ENCODE data around the gene KBTBD8. TPM values are rescaled to one million over a fixed set of nuclear protein-coding genes. Genes with fewer than 3 reads are reported as not detected.

Gene KBTBD8
- total RNA-seq, 2 donors from 2014 or later = 3.5 to 6.2 TPM

GRCh38 chr3:66983101-66983500 is 15.0 kb upstream of the KBTBD8 start:
- DNase-seq = peak; percentile 57
- H3K4me1 Mint-ChIP-seq = peaks cover 26% of the 10 kb centered on the region
- Histone ChIP-seq H3K27ac (ENCODE audit: low read depth, low read length) (no peak overlapping the region), H3K4me3 (ENCODE audit: low read length) (no peak overlapping the region), H3K9me3 (ENCODE audit: control insufficient read depth, low read length) (no peaks in the 10 kb centered on the region), H3K9ac (ENCODE audit: extremely low read depth, low read length, poor library complexity, severe bottlenecking) (no peak overlapping the region), H3K27me3 (ENCODE audit: control insufficient read depth, insufficient read depth, low read length, poor library complexity, severe bottlenecking) (no peaks in the 10 kb centered on the region), H3K4me1 (ENCODE audit: control insufficient read depth, insufficient read depth, low read length) (no peaks in the 10 kb centered on the region), H3K36me3 (ENCODE audit: control insufficient read depth, insufficient read depth, low read length) (no peaks in the 10 kb centered on the region)
- no peak overlapping the region for H3K27ac Mint-ChIP-seq
- H3K9me3 Mint-ChIP-seq = no peaks in the 10 kb centered on the region
- H3K4me3 Mint-ChIP-seq = no peak overlapping the region
- H3K36me3 Mint-ChIP-seq (ENCODE audit: low read depth) = no peaks in the 10 kb centered on the region
- peak; percentile 68 for TF ChIP-seq CTCF (conservative IDR thresholded peaks at IDR 0.05)
- no peaks in the 10 kb centered on the region for H3K27me3 Mint-ChIP-seq (ENCODE audit: insufficient read depth)
- 89 to 95% methylated on average over 1 to 2 of the region's 2 CpGs for WGBS, 2 experiments (ENCODE audit: insufficient coverage in 1 of 2, insufficient read length in 1 of 2)

- H3K27ac ChIP-seq (ENCODE audit: low read depth, low read length) = no peak overlapping the region
- no peaks in the 10 kb centered on the region for H3K9me3 ChIP-seq (ENCODE audit: control insufficient read depth, low read length)
- no peaks in the 10 kb centered on the region for H3K27me3 Mint-ChIP-seq (ENCODE audit: insufficient read depth)
- no peaks in the 10 kb centered on the region for H3K36me3 ChIP-seq (ENCODE audit: control insufficient read depth, insufficient read depth, low read length)
- H3K36me3 Mint-ChIP-seq (ENCODE audit: low read depth) = no peaks in the 10 kb centered on the region
- no peaks in the 10 kb centered on the region for H3K9me3 Mint-ChIP-seq
- H3K4me1 ChIP-seq (ENCODE audit: control insufficient read depth, insufficient read depth, low read length) = peaks cover 11% of the 10 kb centered on the region
- no peak overlapping the region for H3K4me3 Mint-ChIP-seq
- 97 to 100% methylated on average over 3 to 7 of the region's 7 CpGs for WGBS, 2 experiments (ENCODE audit: insufficient coverage in 1 of 2, insufficient read length in 1 of 2)
- no peak overlapping the region for H3K27ac Mint-ChIP-seq
- peaks cover 41% of the 10 kb centered on the region for H3K4me1 Mint-ChIP-seq
- no peak for TF ChIP-seq CTCF (conservative IDR thresholded peaks at IDR 0.05)
- DNase-seq = no peak
- H3K9ac ChIP-seq (ENCODE audit: extremely low read depth, low read length, poor library complexity, severe bottlenecking) = no peak overlapping the region
- no peaks in the 10 kb centered on the region for H3K27me3 ChIP-seq (ENCODE audit: control insufficient read depth, insufficient read depth, low read length, poor library complexity, severe bottlenecking)
- H3K4me3 ChIP-seq (ENCODE audit: low read length) = no peak overlapping the region
Measured at GRCh38 chr3:66985336-66985920, 12.7 kb upstream of the KBTBD8 start.

- H3K4me1 ChIP-seq (ENCODE audit: control insufficient read depth, insufficient read depth, low read length) = peaks cover 11% of the 10 kb centered on the region
- 87 to 100% methylated on average over 1 to 5 of the region's 5 CpGs for WGBS, 2 experiments (ENCODE audit: insufficient coverage in 1 of 2, insufficient read length in 1 of 2)
- H3K9me3 ChIP-seq (ENCODE audit: control insufficient read depth, low read length) = no peaks in the 10 kb centered on the region
- no peak overlapping the region for H3K27ac ChIP-seq (ENCODE audit: low read depth, low read length)
- Mint-ChIP-seq H3K4me3 (no peak overlapping the region), H3K36me3 (ENCODE audit: low read depth) (no peaks in the 10 kb centered on the region), H3K9me3 (no peaks in the 10 kb centered on the region), H3K27me3 (ENCODE audit: insufficient read depth) (no peaks in the 10 kb centered on the region), H3K4me1 (peaks cover 36% of the 10 kb centered on the region), H3K27ac (no peak overlapping the region)
- no peaks in the 10 kb centered on the region for H3K27me3 ChIP-seq (ENCODE audit: control insufficient read depth, insufficient read depth, low read length, poor library complexity, severe bottlenecking)
- no peak for DNase-seq
- H3K4me3 ChIP-seq (ENCODE audit: low read length) = no peak overlapping the region
- H3K9ac ChIP-seq (ENCODE audit: extremely low read depth, low read length, poor library complexity, severe bottlenecking) = no peak overlapping the region
- H3K36me3 ChIP-seq (ENCODE audit: control insufficient read depth, insufficient read depth, low read length) = no peaks in the 10 kb centered on the region
- TF ChIP-seq CTCF (conservative IDR thresholded peaks at IDR 0.05) = no peak
Measured at GRCh38 chr3:66986406-66986805, 11.7 kb upstream of the KBTBD8 start.

Data from endodermal cell (in vitro differentiated cells).